NCI-H226 (cell line): ENCODE results near the gene PTPRN2.
"Not testable (repeated sequence)": the region's sequence is repeated elsewhere in the genome, so short reads cannot be mapped to it uniquely, and the experiment has no call there.

Experiments used
- DNase-seq: peaks from one replicate; pipeline ENCODE4 v3.0.0-alpha.2; 2015

Gene PTPRN2

DNA sequence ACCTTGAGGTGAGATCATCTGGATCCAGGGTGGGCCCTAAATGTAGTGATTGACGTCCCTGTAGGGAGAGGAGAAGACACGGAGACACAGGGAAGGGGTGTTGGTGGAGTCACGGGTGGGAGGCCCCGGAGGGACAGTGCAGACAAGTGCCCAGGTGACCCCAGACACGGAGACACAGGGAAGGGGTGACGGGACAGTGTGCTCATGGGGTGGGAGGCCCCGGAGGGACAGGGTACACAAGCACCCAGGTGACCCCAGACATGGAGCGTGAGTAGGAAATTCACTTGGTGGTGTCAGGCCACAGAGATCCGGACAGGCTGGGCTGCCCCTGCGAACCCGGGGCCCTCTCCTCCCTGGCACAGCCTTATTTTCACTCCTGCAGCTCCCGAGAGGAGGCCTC is 176.9 kb downstream of the PTPRN2 start:
- no peak for DNase-seq

GRCh38 chr7:158409816-158410330 is 177.8 kb downstream of the PTPRN2 start:
- no peak for DNase-seq

DNA sequence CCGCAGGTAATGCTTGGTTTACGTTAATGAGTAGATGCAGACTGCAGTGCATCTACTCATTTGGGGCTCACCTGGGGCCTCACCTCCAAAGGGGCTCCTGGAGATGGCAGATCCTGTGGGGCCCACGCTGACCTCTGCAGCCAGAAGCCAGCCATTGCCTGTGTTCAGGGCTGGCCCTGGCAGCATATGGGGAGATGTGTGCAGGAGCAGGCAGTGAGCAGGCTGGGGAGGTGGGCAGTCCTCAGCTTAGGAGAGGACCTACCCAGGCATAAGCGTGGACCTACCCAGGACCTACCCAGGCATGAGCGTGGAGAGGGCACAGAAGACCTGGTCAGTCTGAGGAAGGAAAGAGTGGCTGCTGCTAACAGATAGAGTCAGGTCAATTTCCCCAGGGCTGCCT is 178.5 kb downstream of the PTPRN2 start:
- no peak for DNase-seq

GRCh38 chr7:158408318-158408920 is 179.2 kb downstream of the PTPRN2 start:
- no peak for DNase-seq

GRCh38 chr7:158407581-158408317 is 179.9 kb downstream of the PTPRN2 start:
- no peak for DNase-seq

DNA sequence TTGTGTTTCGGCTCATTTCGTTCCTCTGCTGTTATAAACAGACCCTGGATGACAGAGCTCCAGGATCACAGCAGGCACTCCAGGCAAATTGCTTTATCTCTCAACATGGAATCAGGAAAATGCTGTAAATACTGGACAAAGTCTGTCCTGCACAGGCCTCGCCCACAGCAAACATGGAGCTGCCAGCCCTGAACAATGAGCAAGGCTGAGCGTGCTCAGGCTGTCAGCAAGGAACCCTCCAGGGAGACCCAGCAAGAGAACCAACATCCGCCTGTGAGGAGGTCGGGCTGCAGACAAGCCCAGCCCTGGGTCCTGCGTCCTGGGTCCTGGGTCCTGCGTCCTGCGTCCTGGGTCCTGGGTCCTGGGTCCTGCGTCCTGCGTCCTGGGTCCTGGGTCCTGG is 180.8 kb downstream of the PTPRN2 start:
- DNase-seq = no peak

GRCh38 chr7:158406364-158406763 is 181.3 kb downstream of the PTPRN2 start:
- DNase-seq = no peak

DNA sequence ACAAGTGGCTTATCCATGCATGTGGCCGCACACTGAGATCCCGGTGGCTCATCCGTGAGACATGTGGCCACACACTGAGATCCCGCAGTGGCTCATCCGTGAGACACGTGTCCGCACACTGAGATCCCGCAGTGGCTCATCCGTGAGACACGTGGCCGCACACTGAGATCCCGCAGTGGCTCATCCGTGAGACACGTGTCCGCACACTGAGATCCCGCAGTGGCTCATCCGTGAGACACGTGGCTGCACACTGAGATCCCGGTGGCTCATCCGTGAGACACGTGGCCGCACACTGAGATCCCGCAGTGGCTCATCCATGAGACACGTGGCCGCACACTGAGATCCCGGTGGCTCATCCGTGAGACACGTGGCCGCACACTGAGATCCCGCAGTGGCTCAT is 181.9 kb downstream of the PTPRN2 start:
- not testable (repeated sequence) for DNase-seq

- no peak for DNase-seq
Measured at GRCh38 chr7:158405324-158405723, 182.3 kb downstream of the PTPRN2 start.

DNA sequence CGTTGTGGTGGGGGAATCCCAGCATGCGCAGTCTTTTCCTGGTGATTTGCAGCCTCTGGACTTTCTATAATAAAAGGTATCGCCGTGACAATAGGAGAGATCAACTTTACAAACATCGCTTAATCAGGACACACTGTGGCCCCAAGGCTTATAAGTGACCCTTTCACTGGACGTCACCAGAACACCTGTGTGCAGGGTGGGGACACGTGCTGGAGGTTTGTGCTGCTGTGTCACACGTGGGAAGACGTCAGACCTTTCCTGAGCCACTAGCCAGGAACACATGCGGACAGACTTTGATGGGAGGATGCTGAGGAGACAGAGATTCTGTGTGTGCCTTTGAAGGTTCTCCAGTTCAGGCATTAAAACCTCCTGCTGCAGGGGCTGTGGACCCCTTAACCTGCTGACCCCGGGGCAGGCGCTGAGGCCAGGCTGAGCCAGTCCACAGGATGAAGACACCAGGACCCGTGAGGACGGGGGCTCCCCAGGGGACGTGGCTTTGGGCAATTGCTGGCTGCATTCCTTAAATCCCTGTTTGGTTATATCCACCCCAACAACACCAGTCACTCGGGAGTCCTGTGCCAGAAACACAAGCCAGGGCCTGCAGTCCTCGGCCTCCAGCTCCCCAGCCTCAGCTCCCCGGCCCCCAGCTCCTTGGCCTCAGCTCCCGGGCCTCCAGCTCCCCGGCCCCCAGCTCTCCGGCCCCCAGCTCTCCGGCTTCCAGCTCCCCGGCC is 183.4 kb downstream of the PTPRN2 start:
- no peak for DNase-seq

GRCh38 chr7:158403013-158403821 is 184.4 kb downstream of the PTPRN2 start:
- no peak for DNase-seq

DNA sequence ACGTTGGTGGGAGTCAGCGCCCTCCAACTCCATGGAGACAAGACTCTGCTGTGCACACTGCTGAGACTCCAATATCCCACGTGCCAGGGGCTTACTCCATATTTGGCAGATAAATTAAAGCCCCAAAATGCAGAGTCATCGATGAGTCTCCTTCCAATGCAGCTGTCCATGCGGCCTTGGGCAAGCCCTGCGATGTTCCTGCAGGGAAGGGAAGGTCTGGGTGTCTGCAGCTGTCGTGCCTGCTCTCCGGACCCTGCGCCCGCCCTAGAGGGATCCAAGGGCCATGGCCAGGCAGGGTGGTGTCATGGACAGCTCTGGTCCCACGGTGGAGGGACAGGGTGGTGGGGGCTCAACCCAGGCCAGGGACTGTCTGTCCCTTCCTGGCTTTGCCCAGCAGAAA is 185.2 kb downstream of the PTPRN2 start:
- DNase-seq = no peak

DNA sequence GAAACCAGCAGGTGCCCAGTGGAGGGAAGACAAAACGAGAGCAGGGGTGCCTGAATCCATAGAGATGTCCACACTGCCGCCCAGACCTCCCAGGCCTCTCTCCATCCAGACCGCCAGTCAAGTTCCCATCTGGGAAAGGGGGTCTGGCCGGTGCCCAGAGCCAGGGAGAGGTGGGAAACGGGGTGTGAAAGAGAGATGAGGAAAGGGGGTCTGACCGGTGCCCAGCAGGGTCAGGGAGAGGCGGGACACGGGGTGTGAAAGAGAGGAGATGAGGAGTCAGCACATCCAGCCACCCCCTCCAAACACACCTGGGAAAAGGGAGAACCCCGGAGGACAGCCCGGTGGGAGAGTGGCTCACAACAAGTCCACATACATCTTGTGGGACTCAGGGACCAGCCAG is 185.8 kb downstream of the PTPRN2 start:
- DNase-seq = no peak

GRCh38 chr7:158401295-158401694 is 186.3 kb downstream of the PTPRN2 start:
- no peak for DNase-seq

DNA sequence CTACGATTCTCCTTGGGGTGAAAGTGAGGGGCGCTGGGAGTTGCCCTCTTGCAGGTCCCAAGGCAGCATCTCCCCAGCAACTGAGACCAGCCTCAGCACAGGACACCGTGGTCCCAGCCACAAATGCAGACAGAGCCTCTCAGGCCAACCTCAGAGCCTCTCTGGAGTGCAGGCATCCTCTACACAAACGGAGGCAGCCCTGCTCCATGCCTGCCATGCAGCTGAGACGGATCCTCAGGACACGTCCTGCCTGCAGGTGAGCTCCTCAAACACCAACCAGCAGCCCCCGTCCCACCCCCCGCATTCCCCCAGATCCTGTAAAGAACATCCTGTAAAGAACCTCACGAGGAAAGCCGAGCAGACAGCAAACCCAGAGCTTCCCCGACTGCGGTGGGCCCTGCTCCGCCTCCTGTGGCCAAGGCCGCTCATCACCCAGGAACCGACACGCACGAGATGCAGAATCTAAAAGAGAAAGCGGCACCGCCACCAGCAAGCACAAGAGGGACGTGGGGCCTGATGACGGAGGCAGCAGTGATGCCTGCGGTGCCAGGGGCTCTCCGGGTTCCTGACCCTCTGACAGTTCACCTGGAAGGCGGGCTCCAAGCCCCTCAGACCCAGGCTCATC is 186.9 kb downstream of the PTPRN2 start:
- no peak for DNase-seq

GRCh38 chr7:158399762-158400161 is 187.9 kb downstream of the PTPRN2 start:
- no peak for DNase-seq

- no peak for DNase-seq
Measured at GRCh38 chr7:158398750-158399149, 188.9 kb downstream of the PTPRN2 start.

DNA sequence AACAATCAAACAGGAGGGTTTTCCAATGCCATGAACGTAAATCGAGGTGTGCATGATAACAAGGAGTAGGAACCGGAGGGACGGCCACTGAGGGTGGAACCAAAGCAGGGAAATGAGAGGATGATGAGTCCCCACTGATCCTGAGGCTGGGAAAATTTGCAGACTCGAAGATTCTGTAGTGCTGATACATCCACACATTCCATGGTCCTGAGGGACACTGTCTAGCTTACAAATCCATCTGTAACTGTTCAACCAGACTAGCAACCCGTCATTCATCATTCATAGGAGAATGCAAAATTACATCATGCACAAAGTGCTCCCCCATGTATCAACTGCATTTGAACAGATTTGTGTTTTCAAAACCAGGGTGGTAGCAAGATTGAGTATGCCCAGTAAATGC is 189.7 kb downstream of the PTPRN2 start:
- no peak for DNase-seq

- DNase-seq = no peak
Measured at GRCh38 chr7:158396982-158397862, 190.4 kb downstream of the PTPRN2 start.

GRCh38 chr7:158396301-158396905 is 191.2 kb downstream of the PTPRN2 start:
- no peak for DNase-seq

DNA sequence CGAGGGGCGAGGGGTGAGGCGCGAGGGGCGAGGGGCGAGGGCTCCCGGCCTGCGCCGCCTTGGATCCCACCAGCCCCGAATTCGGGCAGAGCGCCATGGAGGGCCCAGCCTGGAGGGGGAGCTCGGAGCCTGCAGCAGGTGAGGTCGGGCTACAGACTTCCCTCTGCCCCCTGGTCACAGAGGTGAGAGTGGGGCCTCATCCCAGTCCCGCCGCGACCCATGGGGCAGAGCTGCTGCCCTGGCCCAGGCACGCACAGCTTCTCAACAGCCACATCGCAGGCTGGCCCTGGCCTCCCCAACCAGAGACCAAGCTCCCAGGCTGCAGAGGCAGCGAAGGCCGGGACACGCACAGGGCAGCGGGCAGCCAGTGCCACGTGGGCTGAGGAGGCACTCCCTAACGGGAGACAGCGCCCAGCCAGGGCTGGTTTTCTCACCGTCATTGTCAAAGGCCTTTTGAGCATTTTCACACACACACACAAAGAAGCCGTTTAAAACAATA is 191.8 kb downstream of the PTPRN2 start:
- DNase-seq = no peak
